Loucy (cell line): Measurements from ENCODE around the gene ORMDL3.

Source experiments
- EZH2phosphoT487 ChIP-seq: fragments of 200-600 bp; IDR thresholded peaks from 2 replicates; pipeline ENCODE4 v1.6.1; 2018; ENCODE audit warnings: antibody characterized with exemption, mild to moderate bottlenecking, moderate library complexity, borderline replicate concordance
- TF ChIP-seq, protein P1 (sequence below): fragments of 200-600 bp; sonication (generic); conservative IDR thresholded peaks from 2 replicates; pipeline ENCODE4 v1.5.1; 2014; ENCODE audit warnings: mild to moderate bottlenecking, antibody characterized with exemption, low read length

DNA sequence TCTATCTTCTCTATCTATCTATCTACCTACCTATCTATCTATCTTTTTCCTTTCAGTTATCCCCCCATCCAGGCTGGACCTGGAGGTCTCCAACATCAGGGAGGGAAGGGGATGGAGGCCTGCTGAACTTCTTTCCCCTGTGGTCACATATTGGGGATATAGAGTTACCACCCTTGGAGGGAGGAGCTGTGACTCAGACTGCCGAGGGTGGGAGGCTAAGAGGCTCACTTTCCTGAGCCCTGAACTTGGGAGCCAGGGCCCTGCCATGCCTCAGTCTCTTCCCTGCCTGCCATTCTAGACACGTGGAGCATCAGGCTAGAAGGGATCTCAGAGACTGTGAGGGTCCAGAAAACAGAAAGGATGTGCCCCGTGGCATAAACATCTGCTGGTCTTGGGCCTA lies 8.5 kb upstream of the ORMDL3 start:
- TF ChIP-seq, protein P1, sequence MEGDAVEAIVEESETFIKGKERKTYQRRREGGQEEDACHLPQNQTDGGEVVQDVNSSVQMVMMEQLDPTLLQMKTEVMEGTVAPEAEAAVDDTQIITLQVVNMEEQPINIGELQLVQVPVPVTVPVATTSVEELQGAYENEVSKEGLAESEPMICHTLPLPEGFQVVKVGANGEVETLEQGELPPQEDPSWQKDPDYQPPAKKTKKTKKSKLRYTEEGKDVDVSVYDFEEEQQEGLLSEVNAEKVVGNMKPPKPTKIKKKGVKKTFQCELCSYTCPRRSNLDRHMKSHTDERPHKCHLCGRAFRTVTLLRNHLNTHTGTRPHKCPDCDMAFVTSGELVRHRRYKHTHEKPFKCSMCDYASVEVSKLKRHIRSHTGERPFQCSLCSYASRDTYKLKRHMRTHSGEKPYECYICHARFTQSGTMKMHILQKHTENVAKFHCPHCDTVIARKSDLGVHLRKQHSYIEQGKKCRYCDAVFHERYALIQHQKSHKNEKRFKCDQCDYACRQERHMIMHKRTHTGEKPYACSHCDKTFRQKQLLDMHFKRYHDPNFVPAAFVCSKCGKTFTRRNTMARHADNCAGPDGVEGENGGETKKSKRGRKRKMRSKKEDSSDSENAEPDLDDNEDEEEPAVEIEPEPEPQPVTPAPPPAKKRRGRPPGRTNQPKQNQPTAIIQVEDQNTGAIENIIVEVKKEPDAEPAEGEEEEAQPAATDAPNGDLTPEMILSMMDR, result no peak
- TF ChIP-seq EZH2phosphoT487, result no peak
